WTC11 (cell line): Measurements from ENCODE around the gene OR2A2. TPM values are rescaled to one million over a fixed set of nuclear protein-coding genes. Genes with fewer than 3 reads are reported as not detected.

Experiments
- ATAC-seq: fragments of 200-7000 bp; cut with Tn5 transposase; 2 replicates; pipeline ENCODE4 v1.10.0; 2021; ENCODE audit warnings: mild to moderate bottlenecking, moderate library complexity
- Bru-seq: library from RNA; stranded (reverse); fragments of 400-500 nt; gene quantifications from one replicate; lab custom pipeline; 2021; lab: Mats Ljungman, UMichigan
- CTCF ChIA-PET: fragments of 300-600 bp; sonication (Branson Sonifier 250); formaldehyde crosslinking; loops from one replicate; lab custom pipeline; 2021; ENCODE audit warnings: antibody characterized with exemption; lab: Charles Lee
- POLR2A ChIA-PET: fragments of 350-600 bp; sonication (Branson Sonifier 250); formaldehyde crosslinking; loops from one replicate; lab custom pipeline; 2021; ENCODE audit warnings: antibody characterized with exemption; lab: Charles Lee
- DNase-seq: peaks from one replicate; pipeline ENCODE4 v3.0.0; 2021; ENCODE audit warnings: low spot score
- H3K27ac Mint-ChIP-seq: 2 replicates; pipeline ENCODE4 v1.8.0; 2021; ENCODE audit warnings: mixed read lengths
- H3K27me3 Mint-ChIP-seq: 2 replicates; pipeline ENCODE4 v1.8.0; 2021; ENCODE audit warnings: low read depth, mild to moderate bottlenecking, moderate library complexity, mixed read lengths
- H3K36me3 Mint-ChIP-seq: 2 replicates; pipeline ENCODE4 v1.8.0; 2021; ENCODE audit warnings: mixed read lengths
- H3K4me1 Mint-ChIP-seq: 2 replicates; pipeline ENCODE4 v1.8.0; 2022; ENCODE audit warnings: mixed read lengths
- H3K4me3 Mint-ChIP-seq: 2 replicates; pipeline ENCODE4 v1.8.0; 2021; ENCODE audit warnings: mild to moderate bottlenecking, moderate library complexity, mixed read lengths
- H3K9me3 Mint-ChIP-seq: 2 replicates; pipeline ENCODE4 v1.8.0; 2021; ENCODE audit warnings: mixed read lengths
- ESRRA ChIP-seq: sonication (generic); formaldehyde crosslinking; IDR thresholded peaks from 2 replicates; pipeline ENCODE4 v1.8.1; 2022; ENCODE audit warnings: mild to moderate bottlenecking, missing genetic modification reagents, borderline replicate concordance
- FOXJ3 ChIP-seq: sonication (generic); formaldehyde crosslinking; IDR thresholded peaks from 2 replicates; pipeline ENCODE4 v1.9.0; 2021; ENCODE audit warnings: missing genetic modification reagents, mild to moderate bottlenecking, borderline replicate concordance
- IRF2 ChIP-seq: sonication (generic); formaldehyde crosslinking; IDR thresholded peaks from 2 replicates; pipeline ENCODE4 v1.8.0; 2022; ENCODE audit warnings: low read depth, missing genetic modification reagents, borderline replicate concordance
- KAT7 ChIP-seq: sonication (generic); formaldehyde crosslinking; IDR thresholded peaks from 2 replicates; pipeline ENCODE4 v1.8.1; 2023; ENCODE audit warnings: missing genetic modification reagents, mild to moderate bottlenecking, borderline replicate concordance
- NR1H2 ChIP-seq: sonication (generic); formaldehyde crosslinking; IDR thresholded peaks from 2 replicates; pipeline ENCODE4 v1.9.0; 2021; ENCODE audit warnings: mild to moderate bottlenecking, moderate library complexity, missing genetic modification reagents
- NR3C1 ChIP-seq: sonication (generic); formaldehyde crosslinking; conservative IDR thresholded peaks from 2 replicates; pipeline ENCODE4 v1.8.1; 2023; ENCODE audit warnings: low read depth, mild to moderate bottlenecking, missing genetic modification reagents
- ZBTB21 ChIP-seq: sonication (generic); formaldehyde crosslinking; IDR thresholded peaks from 2 replicates; pipeline ENCODE4 v1.8.1; 2023; ENCODE audit warnings: mild to moderate bottlenecking, missing genetic modification reagents, borderline replicate concordance
- ZNF219 ChIP-seq: sonication (generic); formaldehyde crosslinking; IDR thresholded peaks from 2 replicates; pipeline ENCODE4 v1.8.0; 2023; ENCODE audit warnings: missing genetic modification reagents, mild to moderate bottlenecking, borderline replicate concordance
- ZNF263 ChIP-seq: sonication (generic); formaldehyde crosslinking; IDR thresholded peaks from 2 replicates; pipeline ENCODE4 v1.8.1; 2022; ENCODE audit warnings: low read depth, mild to moderate bottlenecking, moderate library complexity, missing genetic modification reagents
- ZNF396 ChIP-seq: fragments of 250-450 bp; sonication (Bioruptor Pico); IDR thresholded peaks from 2 replicates; pipeline ENCODE4 v1.8.0; 2021; ENCODE audit warnings: mild to moderate bottlenecking, moderate library complexity, borderline replicate concordance
- ZNF416 ChIP-seq: fragments of 250-450 bp; sonication (Bioruptor Pico); IDR thresholded peaks from 2 replicates; pipeline ENCODE4 v1.9.0; 2021; ENCODE audit warnings: mild to moderate bottlenecking, inconsistent platforms
- ZNF671 ChIP-seq: fragments of 250-450 bp; sonication (Bioruptor Pico); IDR thresholded peaks from 2 replicates; pipeline ENCODE4 v1.8.0; 2021; ENCODE audit warnings: mild to moderate bottlenecking
- ZSCAN18 ChIP-seq: fragments of 250-450 bp; sonication (Bioruptor Pico); IDR thresholded peaks from 2 replicates; pipeline ENCODE4 v2.1.2; 2022; ENCODE audit warnings: mild to moderate bottlenecking, moderate library complexity
- long read RNA-seq, 3 experiments: library from RNA in 1 of 3; library from capped mRNA in 1 of 3; library from polyadenylated mRNA in 1 of 3; unstranded in 2 of 3; stranded (forward) in 1 of 3; transcript quantifications; one replicate each; pipeline ENCODE4 v2.0.0, GENCODE V29; 2021
- total RNA-seq: library from RNA; stranded (reverse); gene quantifications from 3 replicates; pipeline ENCODE4 v1.2.3, GENCODE V29; 2021
- TF ChIP-seq, protein P1 (sequence below): fragments of 200-600 bp; IDR thresholded peaks from 2 replicates; pipeline ENCODE4 v1.8.0; 2022; ENCODE audit warnings: antibody characterized with exemption
- TF ChIP-seq, protein P2 (sequence below): fragments of 250-450 bp; sonication (Bioruptor Pico); IDR thresholded peaks from 2 replicates; pipeline ENCODE4 v1.8.0; 2021; ENCODE audit warnings: mild to moderate bottlenecking
- TF ChIP-seq, protein P3 (sequence below): sonication (generic); formaldehyde crosslinking; IDR thresholded peaks from 2 replicates; pipeline ENCODE4 v1.8.0; 2022; ENCODE audit warnings: mild to moderate bottlenecking, missing genetic modification reagents
- TF ChIP-seq, protein P4 (sequence below): fragments of 250-450 bp; sonication (Bioruptor Pico); IDR thresholded peaks from 2 replicates; pipeline ENCODE4 v1.9.0; 2021; ENCODE audit warnings: mild to moderate bottlenecking
- TF ChIP-seq, protein P5 (sequence below): sonication (generic); formaldehyde crosslinking; IDR thresholded peaks from 2 replicates; pipeline ENCODE4 v1.8.1; 2022; ENCODE audit warnings: mild to moderate bottlenecking, missing genetic modification reagents, moderate library complexity, borderline replicate concordance

OR2A2 gene
- not detected in 3 replicates for total RNA-seq
- not detected for Bru-seq, nascent RNA
- long read RNA-seq, experiment 1 = 0 reads
- long read RNA-seq, experiment 2 = 0 reads
- long read RNA-seq, experiment 3 = 0 reads

DNA sequence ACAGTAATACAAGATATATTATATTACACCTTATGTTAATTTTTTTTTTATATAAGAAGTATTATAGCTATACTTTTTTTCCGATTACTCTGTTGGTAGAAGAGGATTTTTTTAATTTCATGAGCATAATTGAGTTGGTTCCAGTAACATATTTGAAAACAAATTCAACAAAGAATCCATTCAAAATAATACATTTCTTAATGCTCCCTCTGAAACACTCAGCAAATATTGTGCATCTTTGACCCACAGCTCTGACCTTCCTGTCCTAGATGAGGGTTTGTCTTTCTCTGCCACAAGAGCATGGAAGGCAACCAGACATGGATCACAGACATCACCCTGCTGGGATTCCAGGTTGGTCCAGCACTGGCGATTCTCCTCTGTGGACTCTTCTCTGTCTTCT is at the start of gene OR2A2:
Gene OR2A2 (plus strand): TSS at position 301 of the 400 bp plus-strand sequence. CDS start 0 bp downstream, at position 301.
- ChIA-PET CTCF (no interaction called here), POLR2A (no interaction called here)
- H3K4me3 Mint-ChIP-seq = no peak within 1 kb of the TSS

GRCh38 chr7:144063710-144064109 is 45.7 kb upstream of the OR2A2 start:
- TF ChIP-seq ZBTB21 (CRISPR knock-in tag) (no peak), ZSCAN18 (CRISPR knock-in tag) (0 out of 2 replicates have a peak, but pooled peaks have one; percentile 69), ZNF671 (CRISPR knock-in tag) (0 out of 2 replicates have a peak, but pooled peaks have one; percentile 29), ZNF219 (CRISPR knock-in tag) (no peak)
- TF ChIP-seq, protein P1, sequence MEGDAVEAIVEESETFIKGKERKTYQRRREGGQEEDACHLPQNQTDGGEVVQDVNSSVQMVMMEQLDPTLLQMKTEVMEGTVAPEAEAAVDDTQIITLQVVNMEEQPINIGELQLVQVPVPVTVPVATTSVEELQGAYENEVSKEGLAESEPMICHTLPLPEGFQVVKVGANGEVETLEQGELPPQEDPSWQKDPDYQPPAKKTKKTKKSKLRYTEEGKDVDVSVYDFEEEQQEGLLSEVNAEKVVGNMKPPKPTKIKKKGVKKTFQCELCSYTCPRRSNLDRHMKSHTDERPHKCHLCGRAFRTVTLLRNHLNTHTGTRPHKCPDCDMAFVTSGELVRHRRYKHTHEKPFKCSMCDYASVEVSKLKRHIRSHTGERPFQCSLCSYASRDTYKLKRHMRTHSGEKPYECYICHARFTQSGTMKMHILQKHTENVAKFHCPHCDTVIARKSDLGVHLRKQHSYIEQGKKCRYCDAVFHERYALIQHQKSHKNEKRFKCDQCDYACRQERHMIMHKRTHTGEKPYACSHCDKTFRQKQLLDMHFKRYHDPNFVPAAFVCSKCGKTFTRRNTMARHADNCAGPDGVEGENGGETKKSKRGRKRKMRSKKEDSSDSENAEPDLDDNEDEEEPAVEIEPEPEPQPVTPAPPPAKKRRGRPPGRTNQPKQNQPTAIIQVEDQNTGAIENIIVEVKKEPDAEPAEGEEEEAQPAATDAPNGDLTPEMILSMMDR = peak; percentile 71
- H3K27me3 Mint-ChIP-seq = peaks cover 4% of the 10 kb centered on the region; the same call in 1 of the 2 replicates
- DNase-seq (peak; percentile 45), ATAC-seq (peak; percentile 81)
- ChIA-PET CTCF (interaction anchor here (0.6 to 2.4 kb wide), 19 partner anchors 9 to 328 kb away, joined by 3 to 11 read pairs (median 4); partner anchors contain the start of genes OR2A12 and OR2A5), POLR2A (no interaction called here)
- H3K9me3 Mint-ChIP-seq = peaks cover 41% of the 10 kb centered on the region
- no peak overlapping the region for H3K4me3 Mint-ChIP-seq
- H3K27ac Mint-ChIP-seq = no peak overlapping the region
- peaks cover 28% of the 10 kb centered on the region for H3K36me3 Mint-ChIP-seq
- peaks cover 7% of the 10 kb centered on the region for H3K4me1 Mint-ChIP-seq

More for the DNA sequence above, at the start of gene OR2A2:
- Mint-ChIP-seq H3K27ac (no peak within 1 kb of the TSS), H3K9me3 (no peaks in the 10 kb centered on the region), H3K27me3 (no peaks in the 10 kb centered on the region), H3K4me1 (no peaks in the 10 kb centered on the region), H3K36me3 (no peaks in the 10 kb centered on the region)
- DNase-seq = no peak
- TF ChIP-seq IRF2 (CRISPR knock-in tag) (no peak), ZNF396 (no peak), ZNF263 (CRISPR knock-in tag) (no peak), ESRRA (no peak), KAT7 (CRISPR knock-in tag) (no peak)
- TF ChIP-seq, protein P2, sequence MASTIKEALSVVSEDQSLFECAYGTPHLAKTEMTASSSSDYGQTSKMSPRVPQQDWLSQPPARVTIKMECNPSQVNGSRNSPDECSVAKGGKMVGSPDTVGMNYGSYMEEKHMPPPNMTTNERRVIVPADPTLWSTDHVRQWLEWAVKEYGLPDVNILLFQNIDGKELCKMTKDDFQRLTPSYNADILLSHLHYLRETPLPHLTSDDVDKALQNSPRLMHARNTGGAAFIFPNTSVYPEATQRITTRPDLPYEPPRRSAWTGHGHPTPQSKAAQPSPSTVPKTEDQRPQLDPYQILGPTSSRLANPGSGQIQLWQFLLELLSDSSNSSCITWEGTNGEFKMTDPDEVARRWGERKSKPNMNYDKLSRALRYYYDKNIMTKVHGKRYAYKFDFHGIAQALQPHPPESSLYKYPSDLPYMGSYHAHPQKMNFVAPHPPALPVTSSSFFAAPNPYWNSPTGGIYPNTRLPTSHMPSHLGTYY = no peak
- no peak for ATAC-seq

DNA sequence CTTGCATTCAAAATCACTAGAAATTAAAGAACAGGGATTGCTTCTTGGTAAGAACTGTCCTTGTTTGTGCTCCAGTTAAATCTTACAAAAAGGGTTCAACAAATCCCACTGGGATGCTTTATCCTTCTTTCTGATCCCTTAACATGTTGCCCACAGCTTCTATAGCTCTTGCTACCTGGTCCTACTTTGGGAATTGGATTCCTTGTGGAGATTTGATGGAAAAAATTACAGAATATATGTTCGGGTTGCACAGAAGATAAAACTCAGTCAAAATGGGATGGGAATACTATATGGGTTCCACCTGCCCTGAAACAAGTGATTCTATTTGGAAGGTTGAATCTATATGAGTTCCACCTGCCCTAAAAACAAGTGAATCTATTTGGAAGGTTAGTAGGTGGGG is 39.9 kb upstream of the OR2A2 start, which contains the start of gene OR2A25:
Gene OR2A25 (plus strand): TSS at position 301 of the 400 bp plus-strand sequence. CDS start 4,409 bp downstream, outside the sequence.
- ChIA-PET CTCF (interaction anchor here (1.1 kb wide), 1 partner anchor 58 kb away, joined by 4 read pairs; no protein-coding TSS in a partner anchor), POLR2A (no interaction called here)
- no peaks in the 10 kb centered on the region for H3K27me3 Mint-ChIP-seq
- peaks cover 8% of the 10 kb centered on the region for H3K9me3 Mint-ChIP-seq
- H3K4me1 Mint-ChIP-seq = no peaks in the 10 kb centered on the region
- DNase-seq (no peak), ATAC-seq (no peak)
- H3K4me3 Mint-ChIP-seq = no peak within 1 kb of the TSS
- no peak within 1 kb of the TSS for H3K27ac Mint-ChIP-seq
- no peaks in the 10 kb centered on the region for H3K36me3 Mint-ChIP-seq
- TF ChIP-seq, protein P1 = no peak
- TF ChIP-seq, protein P3, sequence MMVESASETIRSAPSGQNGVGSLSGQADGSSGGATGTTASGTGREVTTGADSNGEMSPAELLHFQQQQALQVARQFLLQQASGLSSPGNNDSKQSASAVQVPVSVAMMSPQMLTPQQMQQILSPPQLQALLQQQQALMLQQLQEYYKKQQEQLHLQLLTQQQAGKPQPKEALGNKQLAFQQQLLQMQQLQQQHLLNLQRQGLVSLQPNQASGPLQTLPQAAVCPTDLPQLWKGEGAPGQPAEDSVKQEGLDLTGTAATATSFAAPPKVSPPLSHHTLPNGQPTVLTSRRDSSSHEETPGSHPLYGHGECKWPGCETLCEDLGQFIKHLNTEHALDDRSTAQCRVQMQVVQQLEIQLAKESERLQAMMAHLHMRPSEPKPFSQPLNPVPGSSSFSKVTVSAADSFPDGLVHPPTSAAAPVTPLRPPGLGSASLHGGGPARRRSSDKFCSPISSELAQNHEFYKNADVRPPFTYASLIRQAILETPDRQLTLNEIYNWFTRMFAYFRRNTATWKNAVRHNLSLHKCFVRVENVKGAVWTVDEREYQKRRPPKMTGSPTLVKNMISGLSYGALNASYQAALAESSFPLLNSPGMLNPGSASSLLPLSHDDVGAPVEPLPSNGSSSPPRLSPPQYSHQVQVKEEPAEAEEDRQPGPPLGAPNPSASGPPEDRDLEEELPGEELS (CRISPR knock-in tag) = no peak
- TF ChIP-seq, protein P4, sequence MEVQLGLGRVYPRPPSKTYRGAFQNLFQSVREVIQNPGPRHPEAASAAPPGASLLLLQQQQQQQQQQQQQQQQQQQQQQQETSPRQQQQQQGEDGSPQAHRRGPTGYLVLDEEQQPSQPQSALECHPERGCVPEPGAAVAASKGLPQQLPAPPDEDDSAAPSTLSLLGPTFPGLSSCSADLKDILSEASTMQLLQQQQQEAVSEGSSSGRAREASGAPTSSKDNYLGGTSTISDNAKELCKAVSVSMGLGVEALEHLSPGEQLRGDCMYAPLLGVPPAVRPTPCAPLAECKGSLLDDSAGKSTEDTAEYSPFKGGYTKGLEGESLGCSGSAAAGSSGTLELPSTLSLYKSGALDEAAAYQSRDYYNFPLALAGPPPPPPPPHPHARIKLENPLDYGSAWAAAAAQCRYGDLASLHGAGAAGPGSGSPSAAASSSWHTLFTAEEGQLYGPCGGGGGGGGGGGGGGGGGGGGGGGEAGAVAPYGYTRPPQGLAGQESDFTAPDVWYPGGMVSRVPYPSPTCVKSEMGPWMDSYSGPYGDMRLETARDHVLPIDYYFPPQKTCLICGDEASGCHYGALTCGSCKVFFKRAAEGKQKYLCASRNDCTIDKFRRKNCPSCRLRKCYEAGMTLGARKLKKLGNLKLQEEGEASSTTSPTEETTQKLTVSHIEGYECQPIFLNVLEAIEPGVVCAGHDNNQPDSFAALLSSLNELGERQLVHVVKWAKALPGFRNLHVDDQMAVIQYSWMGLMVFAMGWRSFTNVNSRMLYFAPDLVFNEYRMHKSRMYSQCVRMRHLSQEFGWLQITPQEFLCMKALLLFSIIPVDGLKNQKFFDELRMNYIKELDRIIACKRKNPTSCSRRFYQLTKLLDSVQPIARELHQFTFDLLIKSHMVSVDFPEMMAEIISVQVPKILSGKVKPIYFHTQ (CRISPR knock-in tag) = no peak
- TF ChIP-seq NR1H2 (CRISPR knock-in tag) (no peak), ESRRA (no peak), FOXJ3 (CRISPR knock-in tag) (no peak), NR3C1 (CRISPR knock-in tag) (no peak), ZNF416 (no peak)
- TF ChIP-seq, protein P5, sequence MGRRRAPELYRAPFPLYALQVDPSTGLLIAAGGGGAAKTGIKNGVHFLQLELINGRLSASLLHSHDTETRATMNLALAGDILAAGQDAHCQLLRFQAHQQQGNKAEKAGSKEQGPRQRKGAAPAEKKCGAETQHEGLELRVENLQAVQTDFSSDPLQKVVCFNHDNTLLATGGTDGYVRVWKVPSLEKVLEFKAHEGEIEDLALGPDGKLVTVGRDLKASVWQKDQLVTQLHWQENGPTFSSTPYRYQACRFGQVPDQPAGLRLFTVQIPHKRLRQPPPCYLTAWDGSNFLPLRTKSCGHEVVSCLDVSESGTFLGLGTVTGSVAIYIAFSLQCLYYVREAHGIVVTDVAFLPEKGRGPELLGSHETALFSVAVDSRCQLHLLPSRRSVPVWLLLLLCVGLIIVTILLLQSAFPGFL (CRISPR knock-in tag) = no peak
